A172 (cell line): ENCODE measurements around the gene EML4. TPM values are rescaled to one million over a fixed set of nuclear protein-coding genes. Genes with fewer than 3 reads are reported as not detected.

Source experiments
- DNase-seq: peaks from one replicate; pipeline ENCODE4 v3.0.0-alpha.2; 2015; ENCODE audit warnings: low spot score
- total RNA-seq: library from RNA; depleted of rRNA; stranded (reverse); fragments of >200 nt; shearing (Covaris generic); gene quantifications from 2 replicates; pipeline ENCODE4 v1.2.3, GENCODE V29; 2014

The EML4 gene
- total RNA-seq, 1 experiment from 2014 or later = 42.6 TPM

- DNase-seq = no peak
Measured at GRCh38 chr2:42303252-42303651, 134.1 kb downstream of the EML4 start.

DNA sequence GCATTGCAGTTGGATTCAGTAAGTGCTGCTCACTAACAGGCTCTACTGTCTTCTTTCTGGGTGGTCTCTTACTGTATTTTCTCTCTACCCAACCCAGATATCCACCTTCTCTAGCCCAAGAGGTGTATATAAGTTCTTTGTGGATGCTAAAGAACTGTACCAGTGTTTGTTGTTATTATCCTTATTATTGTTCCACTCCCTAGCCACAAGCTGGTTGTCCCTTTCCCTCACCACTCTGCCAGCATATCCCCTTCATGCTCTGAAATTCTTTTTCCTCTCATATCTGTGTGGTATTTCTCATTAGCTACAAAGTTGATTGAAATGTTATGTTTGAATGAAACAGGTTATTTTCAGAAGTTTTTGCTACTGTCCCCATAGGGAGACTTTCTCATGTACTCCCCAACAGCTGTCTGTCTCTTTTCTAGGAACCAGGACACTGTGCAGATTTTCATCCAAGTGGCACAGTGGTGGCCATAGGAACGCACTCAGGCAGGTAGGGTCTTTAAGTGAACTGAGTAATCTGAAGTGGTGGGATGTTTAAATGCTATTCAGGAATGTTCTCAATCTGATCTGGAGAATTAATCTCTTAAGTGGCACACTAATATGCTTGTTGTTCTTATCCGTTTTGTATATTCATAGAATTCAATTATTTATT is 135.0 kb downstream of the EML4 start:
- no peak for DNase-seq

- DNase-seq = no peak
Measured at GRCh38 chr2:42307180-42307579, 138.0 kb downstream of the EML4 start.

- no peak for DNase-seq
Measured at GRCh38 chr2:42309366-42309765, 140.2 kb downstream of the EML4 start.

DNA sequence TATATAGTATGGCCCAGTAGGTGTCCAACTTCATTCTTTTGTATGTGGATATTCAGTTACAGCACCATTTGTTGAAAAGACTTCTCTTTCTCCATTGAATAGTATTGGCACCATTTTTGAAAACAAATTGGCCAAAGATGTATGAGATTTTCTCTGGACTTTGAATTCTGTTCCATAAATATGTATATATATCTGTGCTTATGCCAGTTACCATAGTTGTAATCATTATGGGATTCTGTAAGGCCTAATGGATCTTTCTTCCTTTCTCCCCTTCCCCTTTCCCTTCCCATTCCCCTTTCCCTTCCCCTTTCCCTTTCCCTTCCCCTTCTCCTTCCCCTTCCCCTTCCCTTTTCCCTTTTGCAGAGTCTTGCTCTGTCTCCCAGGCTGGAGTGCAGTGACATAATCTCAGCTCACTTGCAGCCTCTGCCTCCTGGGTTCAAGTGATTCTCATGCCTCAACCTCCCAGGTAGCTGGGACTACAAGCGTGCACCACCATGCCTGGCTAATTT is 140.9 kb downstream of the EML4 start:
- no peak for DNase-seq

DNA sequence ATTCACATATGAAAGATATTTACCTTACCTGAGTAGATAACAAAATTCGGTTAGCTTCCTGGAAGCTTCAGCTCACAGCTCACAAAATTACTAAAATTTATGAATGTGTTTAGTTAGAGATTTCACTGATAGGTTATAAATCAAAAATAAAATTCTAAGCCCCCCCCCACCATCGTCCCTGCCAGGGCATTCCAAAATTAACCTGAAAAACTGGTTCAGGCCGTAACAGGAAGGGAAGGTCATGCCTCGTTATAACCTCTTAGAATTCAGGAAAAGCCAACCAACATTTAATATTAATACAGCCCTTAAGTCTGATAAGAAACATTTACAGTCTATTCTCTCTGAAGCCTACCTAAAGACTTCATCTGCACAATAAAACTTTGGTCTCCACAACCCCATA is 143.0 kb downstream of the EML4 start:
- DNase-seq = no peak

DNA sequence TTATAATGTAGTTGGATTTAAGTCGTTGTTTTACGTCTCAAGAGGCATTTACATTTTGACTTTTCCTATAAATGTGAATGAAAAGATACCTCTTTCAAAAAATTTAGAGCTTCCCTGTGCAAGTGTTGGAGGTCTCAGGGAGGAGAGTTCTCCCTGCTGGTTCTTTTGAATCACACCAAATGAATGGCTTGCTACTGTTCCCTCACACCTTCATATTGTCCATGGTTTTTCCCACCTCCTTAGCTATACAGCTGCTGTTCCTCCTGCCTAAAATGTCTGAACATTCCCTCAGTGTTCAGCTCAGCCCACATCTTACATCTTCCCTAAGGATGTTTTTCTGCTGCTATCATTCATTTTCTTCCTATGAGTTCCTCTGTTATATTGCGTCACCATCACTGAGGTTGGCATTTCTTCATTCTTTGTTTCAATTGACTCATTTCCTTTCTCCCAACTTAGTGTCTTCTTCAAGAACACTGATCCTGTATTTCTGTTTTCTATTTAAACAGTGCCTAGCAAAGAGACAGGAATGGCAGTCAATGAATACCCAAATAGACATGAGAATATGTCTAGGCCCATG is 145.8 kb downstream of the EML4 start:
- DNase-seq = peak; percentile 73

GRCh38 chr2:42315844-42316470 is 146.8 kb downstream of the EML4 start:
- DNase-seq = no peak

DNA sequence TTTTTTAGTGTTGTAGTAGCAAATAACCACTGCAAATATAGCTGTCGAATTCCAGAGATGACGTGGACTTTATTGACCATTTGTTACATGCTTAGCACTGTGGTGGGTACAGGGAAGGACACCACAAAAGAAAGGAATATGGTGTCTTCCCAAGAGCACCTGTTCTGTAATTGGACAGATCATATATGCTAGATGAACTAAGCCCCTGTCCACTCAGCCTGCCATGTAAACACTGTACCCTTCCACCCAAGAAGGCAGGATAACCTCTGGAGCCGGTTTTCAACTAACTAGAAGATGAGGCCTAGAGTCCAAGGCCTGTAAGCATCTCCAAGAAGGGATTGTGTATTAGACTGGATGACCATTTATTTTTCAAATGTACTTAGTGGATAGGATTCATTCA is 147.8 kb downstream of the EML4 start:
- no peak for DNase-seq

DNA sequence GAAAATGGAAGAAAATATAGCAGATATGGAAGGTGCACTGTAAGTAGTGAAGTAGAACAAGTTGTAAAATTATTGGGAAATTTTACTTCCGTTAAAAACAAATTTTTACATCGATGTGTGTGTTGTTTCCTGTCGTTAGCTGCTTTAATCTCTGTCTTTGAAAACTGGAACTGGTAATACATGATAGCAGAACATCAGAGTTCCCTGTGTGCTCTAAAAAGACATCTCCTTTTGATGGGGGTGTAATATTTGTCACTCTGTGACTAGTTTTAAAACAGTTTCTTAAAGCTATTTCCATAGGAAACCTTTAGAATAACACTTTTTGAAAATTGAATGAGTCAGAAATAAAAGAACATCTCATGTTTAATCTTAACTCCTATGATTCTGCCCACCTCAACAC is 148.3 kb downstream of the EML4 start:
- no peak for DNase-seq

DNA sequence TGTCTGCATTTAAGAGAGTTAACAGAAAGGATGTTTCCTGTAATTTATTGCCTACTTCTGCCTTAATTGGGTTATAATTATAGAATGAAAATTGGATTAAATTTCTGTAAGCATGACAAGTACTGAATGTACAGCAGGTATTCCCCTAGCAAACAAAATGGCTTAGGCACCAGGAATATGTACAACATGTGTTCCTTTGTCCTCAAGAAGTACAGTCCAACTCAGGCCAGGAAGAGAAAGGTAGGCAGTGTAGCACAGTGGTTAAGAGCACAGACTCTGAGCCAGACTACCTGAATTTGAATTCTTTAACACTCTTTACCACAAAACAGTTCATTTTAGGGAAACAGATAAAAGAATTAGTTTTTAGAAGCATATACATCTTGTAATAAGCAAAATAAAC is 148.8 kb downstream of the EML4 start:
- no peak for DNase-seq

GRCh38 chr2:42319265-42319664 is 150.1 kb downstream of the EML4 start:
- no peak for DNase-seq

GRCh38 chr2:42321452-42322064 is 152.4 kb downstream of the EML4 start:
- no peak for DNase-seq

GRCh38 chr2:42324244-42324643 is 155.1 kb downstream of the EML4 start:
- no peak for DNase-seq

DNA sequence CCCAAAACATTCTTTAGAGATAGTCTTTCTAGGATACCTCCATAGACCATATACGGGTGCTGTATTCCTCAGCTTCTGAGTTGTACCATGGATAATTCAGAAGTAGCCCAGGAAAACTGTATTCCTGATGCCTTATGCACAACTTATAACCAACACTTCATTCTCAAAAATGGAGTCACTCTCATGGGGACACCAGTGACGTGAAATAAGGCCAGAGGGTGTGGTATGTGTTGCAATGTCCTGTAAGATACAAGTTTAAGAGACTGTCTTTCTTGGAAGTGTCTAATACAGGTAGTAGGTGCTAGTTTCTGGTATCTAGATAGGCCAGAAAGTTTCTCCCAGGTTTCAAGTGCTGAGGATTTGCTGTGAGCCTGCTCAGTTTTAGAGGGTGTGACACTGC is 155.8 kb downstream of the EML4 start:
- DNase-seq = no peak

DNA sequence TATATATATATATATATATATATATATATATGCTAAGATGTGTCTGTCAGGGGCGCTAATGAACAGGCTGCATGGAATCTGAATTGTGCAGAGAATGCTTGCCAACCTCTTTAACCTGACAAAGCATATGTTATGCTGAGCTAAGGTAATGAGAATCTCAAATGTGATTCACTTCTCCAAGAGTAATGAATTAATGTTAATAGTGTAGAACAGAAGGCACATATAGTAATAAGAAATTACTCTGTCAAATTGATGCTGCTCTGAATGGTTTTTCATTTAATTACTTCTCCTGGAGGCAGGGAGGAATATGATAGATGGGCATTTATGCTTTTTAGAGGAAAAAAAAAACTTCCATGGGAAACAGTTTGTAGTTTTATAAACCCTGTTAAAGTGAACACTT is 156.5 kb downstream of the EML4 start:
- no peak for DNase-seq

DNA sequence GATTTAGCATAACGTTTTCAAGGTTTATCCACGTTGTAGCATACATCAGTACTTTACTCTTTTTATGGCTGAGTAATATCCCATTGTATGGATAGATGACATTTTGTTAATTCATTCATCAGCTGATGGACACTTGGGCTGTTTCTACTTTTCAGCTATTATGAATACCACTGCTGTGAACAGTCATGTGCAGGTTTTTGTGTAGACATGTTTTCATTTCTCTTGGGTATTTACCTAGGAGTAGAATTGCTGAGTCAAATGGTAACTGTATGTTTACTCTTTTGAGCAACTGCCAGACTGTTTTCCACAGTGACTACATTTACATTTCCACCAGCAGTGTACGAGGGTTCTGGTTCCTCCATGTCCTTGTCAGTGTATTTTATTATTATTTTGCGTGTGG is 158.0 kb downstream of the EML4 start:
- no peak for DNase-seq

- DNase-seq = peak; percentile 29
Measured at GRCh38 chr2:42328148-42328833, 159.1 kb downstream of the EML4 start.

GRCh38 chr2:42328923-42329322 is 159.8 kb downstream of the EML4 start:
- DNase-seq = no peak

GRCh38 chr2:42329736-42330135 is 160.6 kb downstream of the EML4 start:
- DNase-seq = no peak

DNA sequence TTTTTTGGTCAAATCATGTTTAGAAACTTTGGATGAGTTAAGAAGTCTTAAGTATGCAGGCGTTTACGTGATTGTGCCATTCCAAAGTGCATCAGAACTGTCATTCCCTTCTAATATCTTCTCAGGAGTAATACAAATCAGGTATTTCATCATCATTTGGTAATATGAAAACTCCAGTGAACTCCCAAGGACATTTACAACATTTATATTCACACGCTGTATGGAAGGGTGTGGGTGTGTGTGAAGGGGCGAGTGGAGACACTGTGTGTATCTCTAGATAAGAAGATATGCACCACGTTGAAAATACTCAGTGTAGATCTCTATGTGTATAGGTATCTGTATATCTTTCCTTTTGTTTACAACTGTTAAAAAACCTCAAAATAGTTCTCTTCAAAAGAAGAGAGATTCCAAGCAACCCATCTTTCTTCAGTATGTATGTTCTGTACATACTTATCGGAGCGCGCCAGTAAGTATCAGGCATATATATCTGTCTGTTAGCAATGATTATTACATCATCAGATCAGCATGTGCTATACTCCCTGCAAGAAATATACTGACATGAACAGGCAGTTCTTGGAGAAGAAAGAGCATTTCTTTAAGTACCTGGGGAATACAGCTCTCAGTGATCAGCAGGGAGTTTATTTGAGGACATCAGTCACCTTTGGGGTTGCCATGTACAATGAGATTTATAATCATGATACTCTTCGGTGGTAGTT is 162.6 kb downstream of the EML4 start:
- no peak for DNase-seq

DNA sequence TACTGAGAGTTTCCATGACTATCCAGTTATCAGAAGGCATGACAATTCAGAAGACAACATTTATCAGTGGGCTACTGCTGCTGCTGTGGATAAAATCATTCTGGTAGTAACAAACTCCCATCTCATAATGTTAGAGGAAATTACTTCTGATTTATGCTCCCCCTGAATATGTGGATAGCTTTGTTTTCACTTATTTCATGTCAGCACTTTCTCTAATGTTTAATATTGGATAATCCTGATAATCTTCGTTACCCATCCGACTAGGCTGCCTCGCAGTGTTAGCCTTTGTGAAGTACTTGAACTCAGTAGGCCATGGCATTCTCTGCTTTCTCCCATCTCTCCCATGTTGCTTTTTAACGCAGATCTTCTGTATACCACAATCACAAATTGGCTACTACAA is 163.4 kb downstream of the EML4 start:
- DNase-seq = no peak
